PC-3 (cell line): Measurements from ENCODE around the gene HAUS2. TPM values are rescaled to one million over a fixed set of nuclear protein-coding genes. Genes with fewer than 3 reads are reported as not detected.

Experiments
- ATAC-seq: fragments of 200-7000 bp; cut with Tn5 transposase; 2 replicates; pipeline ENCODE4 v1.9.1; 2020; ENCODE audit warnings: mild to moderate bottlenecking, moderate library complexity
- Bru-seq: library from RNA; stranded (reverse); fragments of 400-500 nt; gene quantifications from one replicate; lab custom pipeline; 2021; lab: Mats Ljungman, UMichigan
- BruChase-seq, 2 experiments: library from RNA; stranded (reverse); fragments of 400-500 nt; gene quantifications; one replicate each; lab custom pipeline; 2021; lab: Mats Ljungman, UMichigan
- BruUV-seq: library from RNA; stranded (reverse); fragments of 400-500 nt; replicated peaks from 2 replicates; lab custom pipeline; 2021; lab: Mats Ljungman, UMichigan
- CTCF ChIA-PET: fragments of 300-600 bp; sonication (Branson Sonifier 250); formaldehyde crosslinking; loops from one replicate; lab custom pipeline; 2022; ENCODE audit warnings: antibody characterized with exemption; lab: Charles Lee
- POLR2A ChIA-PET: fragments of 300-600 bp; sonication (Branson Sonifier 250); formaldehyde crosslinking; loops from one replicate; lab custom pipeline; 2022; ENCODE audit warnings: antibody characterized with exemption; ENCODE audit not compliant: unreplicated experiment; lab: Charles Lee
- DNase-seq: peaks from one replicate; pipeline ENCODE4 v3.0.0-alpha.2; 2015
- H2AFZ ChIP-seq: fragments of 300-600 bp; sonication (generic); 2 replicates; pipeline ENCODE4 v1.6.0; 2016; ENCODE audit warnings: antibody characterized with exemption, low read length
- H3F3A ChIP-seq: fragments of 300-600 bp; sonication (generic); one replicate; pipeline ENCODE4 v1.6.0; 2017; ENCODE audit warnings: antibody characterized with exemption, low read length, control low read depth, mild to moderate bottlenecking; ENCODE audit not compliant: unreplicated experiment
- H3K27ac ChIP-seq: fragments of 300-600 bp; sonication (generic); 2 replicates; pipeline ENCODE4 v1.5.1; 2016; ENCODE audit warnings: mild to moderate bottlenecking, low read length
- H3K27me3 ChIP-seq: fragments of 300-600 bp; sonication (generic); 2 replicates; pipeline ENCODE4 v1.6.1; 2016; ENCODE audit warnings: low read length, mixed read lengths
- H3K36me3 ChIP-seq: fragments of 300-600 bp; sonication (generic); 2 replicates; pipeline ENCODE4 v1.6.1; 2016; ENCODE audit warnings: low read depth, mixed run types, low read length, mixed read lengths
- H3K4me1 ChIP-seq: fragments of 300-600 bp; sonication (generic); 2 replicates; pipeline ENCODE4 v1.5.1; 2016; ENCODE audit warnings: low read length; ENCODE audit not compliant: insufficient read depth
- H3K4me2 ChIP-seq: fragments of 300-600 bp; sonication (generic); 2 replicates; pipeline ENCODE4 v1.6.0; 2016; ENCODE audit warnings: low read length
- H3K4me3 ChIP-seq: fragments of 300-600 bp; sonication (generic); 2 replicates; pipeline ENCODE4 v1.5.1; 2016; ENCODE audit warnings: mild to moderate bottlenecking, low read length, mixed read lengths
- H3K79me2 ChIP-seq: fragments of 300-600 bp; sonication (generic); 2 replicates; pipeline ENCODE4 v1.6.1; 2017; ENCODE audit warnings: low read length, mixed read lengths
- H3K9ac ChIP-seq: fragments of 300-600 bp; sonication (generic); 2 replicates; pipeline ENCODE4 v1.6.0; 2016; ENCODE audit warnings: mild to moderate bottlenecking, low read length
- H3K9me2 ChIP-seq: fragments of 300-600 bp; sonication (generic); replicated peaks from 2 replicates; pipeline ENCODE4 v1.6.1; 2016; ENCODE audit warnings: mixed run types, low read length, mixed read lengths
- H3K9me3 ChIP-seq: fragments of 300-600 bp; sonication (generic); 2 replicates; pipeline ENCODE4 v1.6.1; 2016; ENCODE audit warnings: low read length, mixed read lengths
- H4K20me1 ChIP-seq: fragments of 300-600 bp; sonication (generic); 2 replicates; pipeline ENCODE4 v1.6.1; 2016; ENCODE audit warnings: low read length, mixed read lengths
- CTCF ChIP-seq: fragments of 300-600 bp; sonication (generic); conservative IDR thresholded peaks from 2 replicates; pipeline ENCODE4 v1.5.1; 2017; ENCODE audit warnings: antibody characterized with exemption, low read depth, mild to moderate bottlenecking, low read length
- EZH2 ChIP-seq: fragments of 300-600 bp; sonication (generic); IDR thresholded peaks from one replicate; pipeline ENCODE4 v1.6.1; 2017; ENCODE audit warnings: antibody characterized with exemption, mild to moderate bottlenecking, low read length; ENCODE audit not compliant: unreplicated experiment
- EZH2phosphoT487 ChIP-seq: fragments of 300-600 bp; sonication (generic); IDR thresholded peaks from 2 replicates; pipeline ENCODE4 v1.6.1; 2018; ENCODE audit warnings: mild to moderate bottlenecking, antibody characterized with exemption, low read length, borderline replicate concordance
- intact Hi-C: fragments of 100-400 bp; cut with micrococcal nuclease; formaldehyde crosslinking; loops from 2 replicates; pipeline ENCODE4 v1.9.0; 2023
- long read RNA-seq: library from polyadenylated mRNA; unstranded; transcript quantifications from one replicate; pipeline ENCODE4 v2.0.0, GENCODE V29; 2021; ENCODE audit not compliant: unreplicated experiment
- total RNA-seq: library from RNA; depleted of rRNA; stranded (reverse); fragments of >200 nt; gene quantifications from 2 replicates; pipeline ENCODE4 v1.2.3, GENCODE V29; 2014; rRNA removed

Gene HAUS2
- total RNA-seq (36.5 and 44.1 TPM in 2 replicates), Bru-seq, nascent RNA (percentile 66 among the genes with signal in this experiment), BruChase-seq, experiment 1, labeled RNA remaining after a 6-hour chase (percentile 85 among the genes with signal in this experiment), BruChase-seq, experiment 2, labeled RNA remaining after a 2-hour chase (percentile 72 among the genes with signal in this experiment)
- long read RNA-seq, transcript HAUS2-201 (6 exons, 3,949 nt), result major isoform, 11 of 29 reads
- long read RNA-seq, partial matches to known transcripts, result 1 of 29 reads
- long read RNA-seq, other reads (novel, unspliced or antisense), result 9 of 29 reads

GRCh38 chr15:42548249-42549031 lies at the start of gene HAUS2, which contains the start of gene LRRC57:
TSS of gene HAUS2 (plus strand) at chr15:42548838. CDS start at chr15:42548873, 35 bp downstream.
TSS of gene LRRC57 (minus strand) at chr15:42548793. CDS start at chr15:42548434, 359 bp downstream.
- Histone ChIP-seq H3K9me3 (no peaks in the 10 kb centered on the region), H3K4me2 (peak within 1 kb of the TSS; percentile 88), H3F3A (no peaks in the 10 kb centered on the region), H3K9ac (peak within 1 kb of the TSS; percentile 96), H3K9me2 (no peaks in the 10 kb centered on the region), H3K4me3 (peak within 1 kb of the TSS; percentile 94), H3K27ac (peak within 1 kb of the TSS; percentile 24), H4K20me1 (no peaks in the 10 kb centered on the region), H2AFZ (peak within 1 kb of the TSS; percentile 87), H3K36me3 (peaks cover 7% of the 10 kb centered on the region; the same call in 1 of the 2 replicates), H3K4me1 (peaks cover 16% of the 10 kb centered on the region), H3K79me2 (peaks cover 68% of the 10 kb centered on the region), H3K27me3 (no peaks in the 10 kb centered on the region)
- ATAC-seq (peak; percentile 90), DNase-seq (peak; percentile 94)
- TSS peak; percentile 67 for BruUV-seq
- CTCF ChIA-PET, result no interaction called here
- TF ChIP-seq EZH2phosphoT487 (no peak), CTCF (no peak)
- intact Hi-C loops, result loop anchor here (1.0 to 5.0 kb wide), 3 partner anchors 34 to 102 kb away; partner anchors contain the start of gene SNAP23
- POLR2A ChIA-PET, result interaction anchor here (0.6 to 0.8 kb wide), 3 partner anchors 27 to 53 kb away, joined by 3 to 8 read pairs (median 6); partner anchors contain the start of genes SNAP23 and STARD9

GRCh38 chr15:42499858-42500609 lies 48.6 kb upstream of the HAUS2 start:
- CTCF ChIA-PET, result interaction anchor here (0.6 kb wide), 1 partner anchor 10 kb away, joined by 5 read pairs; no protein-coding TSS in a partner anchor
- peak overlapping the region; percentile 23 for H3K4me2 ChIP-seq
- TF ChIP-seq EZH2phosphoT487 (no peak), EZH2 (no peak), CTCF (no peak)
- H3K9me3 ChIP-seq, result no peaks in the 10 kb centered on the region
- H3K79me2 ChIP-seq, result peaks cover 44% of the 10 kb centered on the region
- H3K27ac ChIP-seq, result peak overlapping the region; percentile 34; the same call in 1 of the 2 replicates
- no peak overlapping the region for H2AFZ ChIP-seq
- DNase-seq, result no peak
- H3K9ac ChIP-seq, result no peak overlapping the region
- H4K20me1 ChIP-seq, result no peaks in the 10 kb centered on the region
- H3F3A ChIP-seq, result peaks cover 7% of the 10 kb centered on the region
- POLR2A ChIA-PET, result interaction anchor here (0.7 kb wide), 1 partner anchor 9 kb away, joined by 9 read pairs; the partner anchor contains the start of gene ZNF106
- peaks cover 16% of the 10 kb centered on the region for H3K4me1 ChIP-seq
- intact Hi-C loops, result loop anchor here (5.0 kb wide), 1 partner anchor 47 kb away; the partner anchor contains the start of genes HAUS2 and LRRC57
- no peak for ATAC-seq
- no peak overlapping the region for H3K4me3 ChIP-seq
- BruUV-seq, result no TSS peak
- no peaks in the 10 kb centered on the region for H3K9me2 ChIP-seq
- H3K36me3 ChIP-seq, result no peaks in the 10 kb centered on the region
- no peaks in the 10 kb centered on the region for H3K27me3 ChIP-seq
